SU-DHL-6 (cell line): ENCODE data around the gene NAE1.

Experiments
- CTCF ChIP-seq: fragments of 200-600 bp; sonication (generic); IDR thresholded peaks from one replicate; pipeline ENCODE4 v1.5.1; 2017; ENCODE audit warnings: antibody characterized with exemption, mild to moderate bottlenecking, low read length, moderate library complexity; ENCODE audit not compliant: insufficient read depth, poor library complexity, severe bottlenecking
- EZH2phosphoT487 ChIP-seq: fragments of 200-600 bp; sonication (generic), shearing (Covaris generic); conservative IDR thresholded peaks from 2 replicates; pipeline ENCODE4 v1.6.1; 2018; ENCODE audit warnings: mild to moderate bottlenecking, antibody characterized with exemption, low read length, moderate library complexity, mixed read lengths

DNA sequence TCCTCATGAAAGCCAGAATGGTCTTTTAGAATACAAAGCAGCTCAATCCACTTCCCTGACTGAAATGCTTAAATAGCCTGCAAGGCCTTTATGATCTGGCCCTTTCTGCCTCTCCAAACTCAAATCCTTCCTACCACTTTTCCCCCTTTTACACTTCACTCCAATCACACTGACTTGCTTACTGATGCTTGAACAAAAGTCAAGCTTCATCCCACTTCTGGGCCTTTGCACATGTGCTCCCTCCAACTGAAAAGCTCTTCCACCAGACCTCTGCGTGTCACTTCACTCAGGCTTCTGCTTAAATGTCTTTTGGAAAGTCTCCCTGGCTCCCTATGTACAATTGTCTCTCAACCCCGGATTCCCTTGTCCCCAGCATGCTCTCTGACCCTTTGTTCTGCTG is 16.0 kb downstream of the NAE1 start:
- no peak for TF ChIP-seq CTCF
- TF ChIP-seq EZH2phosphoT487: no peak
